Germinal center (tissue), 1 donor: ENCODE measurements around the gene CDH13.

Experiments used
- DNase-seq: peaks from one replicate; pipeline ENCODE4 v3.0.0; 2012; ENCODE audit warnings: mixed read lengths, low spot score

The CDH13 gene

GRCh38 chr16:83058376-83058775 lies 431.6 kb downstream of the CDH13 start:
- no peak for DNase-seq

- DNase-seq, result no peak
Observed at GRCh38 chr16:83059237-83059636, 432.5 kb downstream of the CDH13 start.

- no peak for DNase-seq
Observed at GRCh38 chr16:83066011-83066410, 439.2 kb downstream of the CDH13 start.

- DNase-seq, result no peak
Observed at GRCh38 chr16:83066881-83067280, 440.1 kb downstream of the CDH13 start.

- no peak for DNase-seq
Observed at GRCh38 chr16:83068686-83069085, 441.9 kb downstream of the CDH13 start.

- no peak for DNase-seq
Observed at GRCh38 chr16:83070416-83071209, 443.8 kb downstream of the CDH13 start.

GRCh38 chr16:83075956-83076355 lies 449.2 kb downstream of the CDH13 start:
- DNase-seq, result no peak

GRCh38 chr16:83083361-83083760 lies 456.6 kb downstream of the CDH13 start:
- DNase-seq, result no peak

- no peak for DNase-seq
Observed at GRCh38 chr16:83085660-83086059, 458.9 kb downstream of the CDH13 start.

GRCh38 chr16:83095941-83096692 lies 469.3 kb downstream of the CDH13 start:
- no peak for DNase-seq

GRCh38 chr16:83098536-83098935 lies 471.8 kb downstream of the CDH13 start:
- no peak for DNase-seq

GRCh38 chr16:83100679-83101078 lies 473.9 kb downstream of the CDH13 start:
- no peak for DNase-seq

GRCh38 chr16:83102336-83102735 lies 475.6 kb downstream of the CDH13 start:
- DNase-seq, result no peak

- no peak for DNase-seq
Observed at GRCh38 chr16:83105279-83106077, 478.7 kb downstream of the CDH13 start.

- DNase-seq, result no peak
Observed at GRCh38 chr16:83109490-83110125, 482.8 kb downstream of the CDH13 start.

- no peak for DNase-seq
Observed at GRCh38 chr16:83110269-83110668, 483.5 kb downstream of the CDH13 start.

GRCh38 chr16:83113317-83113716 lies 486.5 kb downstream of the CDH13 start:
- DNase-seq, result peak; percentile 10

- no peak for DNase-seq
Observed at GRCh38 chr16:83113811-83114210, 487.0 kb downstream of the CDH13 start.

- DNase-seq, result no peak
Observed at GRCh38 chr16:83115491-83116232, 488.9 kb downstream of the CDH13 start.

- no peak for DNase-seq
Observed at GRCh38 chr16:83116274-83116892, 489.6 kb downstream of the CDH13 start.

GRCh38 chr16:83117810-83118209 lies 491.0 kb downstream of the CDH13 start:
- no peak for DNase-seq
